Keratinocyte (primary cell): ENCODE data around the gene TMEM231. TPM values are rescaled to one million over a fixed set of nuclear protein-coding genes. Genes with fewer than 3 reads are reported as not detected.
"Not testable (repeated sequence)": the region's sequence is repeated elsewhere in the genome, so short reads cannot be mapped to it uniquely, and the experiment has no call there.

Experiments used
- DNase-seq: peaks from one replicate; pipeline ENCODE4 v3.0.0-alpha.2; 2011; ENCODE audit warnings: low read depth, missing footprints, low spot score
- FAIRE-seq: peaks from 2 replicates; lab custom pipeline; 2011; peaks lifted over from hg19 to GRCh38; lab: Jason Lieb, UNC
- H2AFZ ChIP-seq: 2 replicates; pipeline ENCODE4 v1.6.0; 2012; ENCODE audit warnings: low read length, control low read depth, inconsistent platforms; ENCODE audit not compliant: control insufficient read depth
- H3K27ac ChIP-seq: 2 replicates; pipeline ENCODE4 v1.5.1; 2011; ENCODE audit warnings: low read length; ENCODE audit not compliant: control insufficient read depth, insufficient read depth
- H3K27me3 ChIP-seq: 3 replicates; pipeline ENCODE4 v1.6.0; 2011; ENCODE audit warnings: low read length; ENCODE audit not compliant: control insufficient read depth, insufficient read depth; ENCODE audit errors: extremely low read depth
- H3K36me3 ChIP-seq, 2 experiments: 2 replicates in 1 of 2; 3 replicates in 1 of 2; pipeline ENCODE4 v1.5.1; 2011; ENCODE audit warnings: low read length in 2 of 2, mild to moderate bottlenecking in 1 of 2; ENCODE audit not compliant: control insufficient read depth in 2 of 2, insufficient read depth in 2 of 2; ENCODE audit errors: extremely low read depth in 1 of 2
- H3K4me1 ChIP-seq: 3 replicates; pipeline ENCODE4 v1.5.1; 2011; ENCODE audit warnings: low read length; ENCODE audit not compliant: control insufficient read depth, insufficient read depth; ENCODE audit errors: extremely low read depth
- H3K4me2 ChIP-seq: 3 replicates; pipeline ENCODE4 v1.6.0; 2011; ENCODE audit warnings: low read depth, low read length; ENCODE audit not compliant: control insufficient read depth, insufficient read depth; ENCODE audit errors: extremely low read depth
- H3K4me3 ChIP-seq, 3 experiments: fragments of 200-600 bp in 1 of 3; sonication (generic) in 1 of 3; 2 replicates in 2 of 3; 3 replicates in 1 of 3; pipeline ENCODE4 v1.5.1; 2011 to 2016; ENCODE audit warnings: low read length in 3 of 3, mild to moderate bottlenecking in 3 of 3, control low read depth in 2 of 3, inconsistent platforms in 1 of 3, low read depth in 1 of 3, mixed read lengths in 1 of 3, mixed run types in 1 of 3, moderate library complexity in 1 of 3; ENCODE audit not compliant: control insufficient read depth in 2 of 3, insufficient read depth in 2 of 3; ENCODE audit errors: extremely low read depth in 1 of 3
- H3K79me2 ChIP-seq: 2 replicates; pipeline ENCODE4 v1.6.0; 2012; ENCODE audit warnings: low read length; ENCODE audit not compliant: control insufficient read depth, insufficient read depth
- H3K9ac ChIP-seq: 3 replicates; pipeline ENCODE4 v1.6.0; 2011; ENCODE audit warnings: low read length; ENCODE audit not compliant: control insufficient read depth, insufficient read depth; ENCODE audit errors: extremely low read depth
- H3K9me1 ChIP-seq: 3 replicates; pipeline ENCODE4 v1.6.0; 2011; ENCODE audit warnings: low read length; ENCODE audit not compliant: control insufficient read depth, insufficient read depth; ENCODE audit errors: extremely low read depth
- H3K9me3 ChIP-seq: 2 replicates; pipeline ENCODE4 v1.5.1; 2012; ENCODE audit warnings: low read depth, low read length; ENCODE audit not compliant: control insufficient read depth
- H4K20me1 ChIP-seq: 3 replicates; pipeline ENCODE4 v1.6.0; 2011; ENCODE audit warnings: low read length; ENCODE audit not compliant: control insufficient read depth, insufficient read depth; ENCODE audit errors: extremely low read depth
- CTCF ChIP-seq, 3 experiments: IDR thresholded peaks in 1 of 3; conservative IDR thresholded peaks in 1 of 3; optimal IDR thresholded peaks in 1 of 3; 2 replicates in 2 of 3; 3 replicates in 1 of 3; pipeline versions ENCODE3 to v1.5.1; 2011; ENCODE audit warnings: low read length in 3 of 3, mild to moderate bottlenecking in 3 of 3, moderate library complexity in 2 of 3, control low read depth in 1 of 3, inconsistent platforms in 1 of 3; ENCODE audit not compliant: insufficient read depth in 2 of 3; ENCODE audit errors: extremely low read depth in 1 of 3
- EZH2 ChIP-seq: IDR thresholded peaks from one replicate; pipeline ENCODE4 v1.6.1; 2012; ENCODE audit warnings: inconsistent platforms, mild to moderate bottlenecking, low read length, moderate library complexity
- dilution Hi-C: fragments of 300-500 bp; cut with MboI; formaldehyde crosslinking; loops from one replicate; pipeline ENCODE4 v1.7.0; 2020; ENCODE audit warnings: low sequenced_read_pairs; ENCODE audit not compliant: extremely low pct_ligation_motif_present
- polyA plus RNA-seq, 5 experiments: library from polyadenylated mRNA; depleted of rRNA in 3 of 5; stranded (reverse) in 3 of 5; stranded (forward) in 1 of 5; unstranded in 1 of 5; fragments of >200 nt; gene quantifications; 1 replicate in 1 of 5; 2 replicates in 3 of 5; 3 replicates in 1 of 5; pipeline versions ENCODE4 v1.2.1 to v1.2.3, GENCODE V29; 2011 to 2012; ENCODE audit warnings: missing spikeins in 2 of 5, low read depth in 1 of 5, low replicate concordance in 1 of 5

Gene TMEM231
- polyA plus RNA-seq, 1 donor (not counting 4 experiments of a cell fraction or from before 2014, with no cell fraction given) = 11.0 TPM

GRCh38 chr16:75502916-75503605, 53.0 kb downstream of the TMEM231 start:
- no peaks in the 10 kb centered on the region for H3K9me3 ChIP-seq
- H3K27me3 ChIP-seq = no peaks in the 10 kb centered on the region
- TF ChIP-seq EZH2 (no peak), CTCF (optimal IDR thresholded peaks at IDR 0.05 in 1 of 3, IDR thresholded peaks at IDR 0.05 in 1 of 3, conservative IDR thresholded peaks at IDR 0.05 in 1 of 3; ENCODE audit: extremely low read depth in 1 of 3, insufficient read depth in 2 of 3, low read length in 3 of 3) (no peak)
- H3K4me3 ChIP-seq = no peak overlapping the region
- no peaks in the 10 kb centered on the region for H3K79me2 ChIP-seq
- no peak overlapping the region for H3K27ac ChIP-seq
- no peak overlapping the region for H2AFZ ChIP-seq
- H4K20me1 ChIP-seq = no peaks in the 10 kb centered on the region
- no peaks in the 10 kb centered on the region for H3K9me1 ChIP-seq
- H3K4me1 ChIP-seq = peaks cover 27% of the 10 kb centered on the region
- FAIRE-seq (no peak), DNase-seq (no peak)
- no peaks in the 10 kb centered on the region for H3K36me3 ChIP-seq
- H3K9ac ChIP-seq = no peak overlapping the region
- H3K4me2 ChIP-seq = peak overlapping the region; percentile 6
- dilution Hi-C loops = no loop called here

DNA sequence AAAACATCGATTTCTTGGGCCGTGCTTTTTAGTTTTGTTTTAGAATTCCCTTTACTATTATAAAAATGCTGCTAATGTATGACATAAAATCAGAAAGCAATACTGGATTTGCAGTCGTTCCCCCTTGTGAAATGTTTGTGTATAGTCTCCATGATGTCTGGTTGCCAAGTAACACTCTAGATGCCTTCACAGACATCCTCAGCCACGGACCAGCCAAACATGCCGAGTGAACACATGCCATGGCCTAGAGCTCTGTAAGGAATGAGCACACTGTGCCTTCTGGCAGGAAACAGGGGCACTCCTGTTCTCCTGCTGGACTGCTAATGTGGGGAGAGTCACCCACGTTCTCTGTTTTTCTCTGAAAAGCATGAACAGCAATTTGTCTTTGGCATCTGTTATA, 54.2 kb downstream of the TMEM231 start:
- H4K20me1 ChIP-seq, H3K9ac ChIP-seq, H3K27me3 ChIP-seq, FAIRE-seq, H3K79me2 ChIP-seq, dilution Hi-C loops, H3K9me1 ChIP-seq, H3K9me3 ChIP-seq, H3K36me3 ChIP-seq, H3K4me3 ChIP-seq, DNase-seq, H3K4me2 ChIP-seq, H3K27ac ChIP-seq: not testable (repeated sequence)
- Histone ChIP-seq H2AFZ (peak overlapping the region; percentile 13), H3K4me1 (peaks cover 26% of the 10 kb centered on the region)

GRCh38 chr16:75501359-75501758, 54.7 kb downstream of the TMEM231 start:
- no peak overlapping the region for H3K4me2 ChIP-seq
- no peak overlapping the region for H3K9ac ChIP-seq
- dilution Hi-C loops = no loop called here
- no peaks in the 10 kb centered on the region for H3K9me1 ChIP-seq
- H3K9me3 ChIP-seq = no peaks in the 10 kb centered on the region
- H3K27ac ChIP-seq = no peak overlapping the region
- H2AFZ ChIP-seq = no peak overlapping the region
- no peak overlapping the region for H3K4me3 ChIP-seq
- DNase-seq (no peak), FAIRE-seq (no peak)
- H3K36me3 ChIP-seq = no peaks in the 10 kb centered on the region
- H4K20me1 ChIP-seq = no peaks in the 10 kb centered on the region
- H3K27me3 ChIP-seq = no peaks in the 10 kb centered on the region
- no peaks in the 10 kb centered on the region for H3K79me2 ChIP-seq
- TF ChIP-seq EZH2 (no peak), CTCF (optimal IDR thresholded peaks at IDR 0.05 in 1 of 3, IDR thresholded peaks at IDR 0.05 in 1 of 3, conservative IDR thresholded peaks at IDR 0.05 in 1 of 3; ENCODE audit: extremely low read depth in 1 of 3, insufficient read depth in 2 of 3, low read length in 3 of 3) (no peak)
- H3K4me1 ChIP-seq = peaks cover 21% of the 10 kb centered on the region
